GM04503 (cell line): ENCODE data around the gene PTP4A1.
A peak's percentile ranks its signal among the peaks of the same experiment; 100 is the strongest.

ENCODE experiments used
- DNase-seq: peaks from one replicate; pipeline ENCODE4 v3.0.0-alpha.2; 2012; ENCODE audit warnings: low read depth

The PTP4A1 gene

GRCh38 chr6:63556369-63556768, 15.9 kb upstream of the PTP4A1 start:
- DNase-seq: no peak

GRCh38 chr6:63558278-63558677, 14.0 kb upstream of the PTP4A1 start:
- no peak for DNase-seq

- no peak for DNase-seq
Measured at GRCh38 chr6:63560801-63561287, 11.4 kb upstream of the PTP4A1 start.

- DNase-seq: no peak
Measured at GRCh38 chr6:63561288-63561687, 11.0 kb upstream of the PTP4A1 start.

GRCh38 chr6:63563235-63563634, 9.0 kb upstream of the PTP4A1 start:
- no peak for DNase-seq

GRCh38 chr6:63565058-63565726, 7.1 kb upstream of the PTP4A1 start:
- no peak for DNase-seq

GRCh38 chr6:63565727-63566596, 6.3 kb upstream of the PTP4A1 start:
- no peak for DNase-seq

GRCh38 chr6:63567966-63568365, 4.3 kb upstream of the PTP4A1 start:
- no peak for DNase-seq

GRCh38 chr6:63571361-63572043, 778 bp upstream of the PTP4A1 start:
- DNase-seq: no peak

GRCh38 chr6:63572747-63573075, 431 bp downstream of the PTP4A1 start:
- no peak for DNase-seq

- DNase-seq: peak; percentile 41
Measured at GRCh38 chr6:63573076-63573898, 1.0 kb downstream of the PTP4A1 start.

- DNase-seq: no peak
Measured at GRCh38 chr6:63573899-63574553, 1.7 kb downstream of the PTP4A1 start.

GRCh38 chr6:63574554-63574900, 2.2 kb downstream of the PTP4A1 start:
- no peak for DNase-seq

- no peak for DNase-seq
Measured at GRCh38 chr6:63576147-63576772, 4.0 kb downstream of the PTP4A1 start.

- DNase-seq: no peak
Measured at GRCh38 chr6:63576985-63577712, 4.9 kb downstream of the PTP4A1 start.

GRCh38 chr6:63578757-63579156, 6.5 kb downstream of the PTP4A1 start:
- DNase-seq: no peak

- no peak for DNase-seq
Measured at GRCh38 chr6:63579937-63580703, 7.8 kb downstream of the PTP4A1 start.

GRCh38 chr6:63580704-63580961, 8.4 kb downstream of the PTP4A1 start:
- DNase-seq: no peak

- DNase-seq: no peak
Measured at GRCh38 chr6:63581355-63582013, 9.2 kb downstream of the PTP4A1 start.
